GM12801 (cell line): ENCODE data around the gene NAT8L.

Experiments
- CTCF ChIP-seq: IDR thresholded peaks from one replicate; pipeline ENCODE4 v1.5.1; 2011; ENCODE audit warnings: control low read depth; ENCODE audit not compliant: insufficient read length; ENCODE audit errors: extremely low read depth

The NAT8L gene

GRCh38 chr4:2082627-2083026 lies 23.5 kb downstream of the NAT8L start:
- TF ChIP-seq CTCF = no peak

- TF ChIP-seq CTCF = no peak
These were observed 24.1 kb downstream of the NAT8L start for GRCh38 chr4:2083116-2083825.

DNA sequence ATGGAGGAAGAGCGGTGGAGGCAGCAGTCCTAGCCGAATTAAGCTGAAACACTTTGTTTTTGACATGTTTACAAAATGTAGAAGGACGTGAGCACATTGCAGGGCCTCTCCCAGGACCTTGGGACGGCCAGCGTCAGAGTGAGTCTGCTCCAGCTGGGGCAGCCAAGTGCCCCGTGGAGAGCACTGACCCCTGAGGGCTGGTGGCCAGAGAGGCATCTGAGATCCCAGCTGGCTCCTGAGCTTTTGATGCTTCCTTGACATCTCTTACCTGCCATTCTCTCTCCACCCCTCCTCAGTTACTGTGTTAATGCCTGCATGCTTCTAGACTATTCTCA lies 24.7 kb downstream of the NAT8L start:
- TF ChIP-seq CTCF = no peak

GRCh38 chr4:2084316-2084715 lies 25.2 kb downstream of the NAT8L start:
- no peak for TF ChIP-seq CTCF

DNA sequence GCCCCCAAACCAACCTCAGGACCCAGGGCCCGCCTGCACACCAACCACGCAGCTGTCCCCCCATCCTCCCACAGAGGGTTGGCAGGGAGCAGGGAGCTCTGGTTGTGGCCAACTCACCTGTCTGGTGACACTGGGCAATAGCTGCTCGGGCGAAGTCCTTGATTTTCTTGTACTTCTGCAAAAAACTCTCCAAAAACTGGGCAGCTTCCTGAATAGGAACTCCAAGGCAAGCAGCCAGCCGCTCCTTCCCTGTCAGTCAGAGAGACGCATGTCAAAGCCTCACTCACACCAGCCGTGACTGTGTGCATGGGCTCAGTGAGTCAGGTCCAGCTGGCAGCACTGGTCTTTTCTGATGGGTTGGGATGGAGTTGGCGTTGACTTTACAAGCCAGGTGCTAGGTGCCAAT lies 26.4 kb downstream of the NAT8L start:
- no peak for TF ChIP-seq CTCF

DNA sequence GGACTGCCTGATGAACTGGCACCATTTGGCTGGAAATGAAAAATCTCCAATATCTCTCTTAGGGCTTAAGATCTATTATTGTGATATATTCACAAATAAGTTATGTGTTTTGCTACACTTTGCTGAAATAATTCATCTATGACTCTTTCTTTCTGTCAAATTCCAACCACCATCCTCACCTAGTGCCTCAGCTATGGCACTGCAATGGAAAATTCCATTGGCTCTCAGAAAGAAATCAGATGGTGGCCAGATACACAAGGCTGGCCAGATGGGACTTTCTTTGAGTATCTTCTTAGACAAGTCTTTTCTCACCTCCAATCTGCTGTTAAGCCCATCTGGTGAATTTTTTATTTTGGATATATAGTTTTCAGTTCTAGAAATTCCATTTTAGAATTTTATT lies 28.0 kb downstream of the NAT8L start:
- TF ChIP-seq CTCF = no peak

DNA sequence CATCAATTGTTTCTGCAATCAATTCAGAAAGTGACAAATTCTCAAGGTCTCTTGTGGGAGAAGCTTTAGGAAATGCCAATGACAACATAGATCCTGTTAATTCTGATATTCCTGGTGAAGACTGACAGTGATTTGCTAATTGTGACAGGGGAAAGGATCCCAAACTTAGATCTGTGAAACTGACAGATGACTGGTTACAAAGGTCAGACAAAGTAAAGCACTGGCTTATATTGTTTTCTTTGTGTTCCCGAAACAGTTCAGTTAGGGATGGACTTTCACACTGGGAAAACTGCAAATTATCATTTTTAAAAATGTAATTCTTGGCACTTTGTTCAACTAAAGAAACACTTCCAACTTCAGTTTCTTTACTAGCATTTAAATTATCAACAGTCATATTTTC lies 30.1 kb downstream of the NAT8L start:
- no peak for TF ChIP-seq CTCF
